Transverse colon (tissue), 4 donors: ENCODE measurements around the gene NDUFA6.
"Not testable (repeated sequence)": the region's sequence is repeated elsewhere in the genome, so short reads cannot be mapped to it uniquely, and the experiment has no call there.

Source experiments
- POLR2A ChIP-seq: fragments of 450-650 bp; IDR thresholded peaks from one replicate; pipeline ENCODE4 v1.6.1; 2016; ENCODE audit warnings: antibody characterized with exemption, mild to moderate bottlenecking, moderate library complexity
- POLR2AphosphoS5 ChIP-seq, 3 donors: sonication (generic); formaldehyde crosslinking; IDR thresholded peaks; one replicate each; pipeline ENCODE4 v1.6.1; 2016; ENCODE audit warnings: antibody characterized with exemption in 3 of 3
- TF ChIP-seq, protein P1 (sequence below), 5 experiments: fragments of 200-600 bp in 3 of 5; fragments of 450-650 bp in 2 of 5; sonication (generic) in 3 of 5; IDR thresholded peaks; 1 replicate in 2 of 5; 2 replicates in 3 of 5; pipeline ENCODE4 v1.5.1; 2016 to 2017; ENCODE audit warnings: antibody characterized with exemption in 5 of 5, inconsistent platforms in 3 of 5, mild to moderate bottlenecking in 2 of 5, moderate library complexity in 1 of 5

- TF ChIP-seq POLR2A; POLR2AphosphoS5 (IDR thresholded peaks at IDR 0.05): not testable (repeated sequence)
- TF ChIP-seq, protein P1, sequence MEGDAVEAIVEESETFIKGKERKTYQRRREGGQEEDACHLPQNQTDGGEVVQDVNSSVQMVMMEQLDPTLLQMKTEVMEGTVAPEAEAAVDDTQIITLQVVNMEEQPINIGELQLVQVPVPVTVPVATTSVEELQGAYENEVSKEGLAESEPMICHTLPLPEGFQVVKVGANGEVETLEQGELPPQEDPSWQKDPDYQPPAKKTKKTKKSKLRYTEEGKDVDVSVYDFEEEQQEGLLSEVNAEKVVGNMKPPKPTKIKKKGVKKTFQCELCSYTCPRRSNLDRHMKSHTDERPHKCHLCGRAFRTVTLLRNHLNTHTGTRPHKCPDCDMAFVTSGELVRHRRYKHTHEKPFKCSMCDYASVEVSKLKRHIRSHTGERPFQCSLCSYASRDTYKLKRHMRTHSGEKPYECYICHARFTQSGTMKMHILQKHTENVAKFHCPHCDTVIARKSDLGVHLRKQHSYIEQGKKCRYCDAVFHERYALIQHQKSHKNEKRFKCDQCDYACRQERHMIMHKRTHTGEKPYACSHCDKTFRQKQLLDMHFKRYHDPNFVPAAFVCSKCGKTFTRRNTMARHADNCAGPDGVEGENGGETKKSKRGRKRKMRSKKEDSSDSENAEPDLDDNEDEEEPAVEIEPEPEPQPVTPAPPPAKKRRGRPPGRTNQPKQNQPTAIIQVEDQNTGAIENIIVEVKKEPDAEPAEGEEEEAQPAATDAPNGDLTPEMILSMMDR (IDR thresholded peaks at IDR 0.05), result not testable (repeated sequence)
These were observed 19.1 kb downstream of the NDUFA6 start for GRCh38 chr22:42071508-42071907.
